Activated B cell treated with CpG ODN at 0.5 μM for 24 hours (primary cell): ENCODE results near the gene BRD9. TPM values are rescaled to one million over a fixed set of nuclear protein-coding genes. Genes with fewer than 3 reads are reported as not detected.

Experiments
- ATAC-seq: fragments of 200-7000 bp; cut with Tn5 transposase; one replicate; pipeline ENCODE4 v1.10.0; 2021; ENCODE audit warnings: low read depth, mild to moderate bottlenecking, moderate library complexity
- CTCF ChIA-PET: fragments of 350-600 bp; sonication (Branson Sonifier 250); formaldehyde crosslinking; loops from one replicate; lab custom pipeline; 2021; ENCODE audit warnings: antibody characterized with exemption; lab: Charles Lee
- POLR2A ChIA-PET: fragments of 350-600 bp; sonication (Branson Sonifier 250); formaldehyde crosslinking; loops from one replicate; lab custom pipeline; 2021; ENCODE audit warnings: antibody characterized with exemption; lab: Charles Lee
- DNase-seq: peaks from one replicate; pipeline ENCODE4 v3.0.0; 2022
- H3K27ac Mint-ChIP-seq: one replicate; pipeline ENCODE4 v1.8.0; 2020; ENCODE audit warnings: mixed read lengths
- H3K27me3 Mint-ChIP-seq: one replicate; pipeline ENCODE4 v1.8.0; 2021; ENCODE audit warnings: mixed read lengths
- H3K36me3 Mint-ChIP-seq: one replicate; pipeline ENCODE4 v1.8.0; 2021; ENCODE audit warnings: low read depth, mixed read lengths
- H3K4me1 Mint-ChIP-seq: one replicate; pipeline ENCODE4 v1.8.0; 2021; ENCODE audit warnings: mixed read lengths
- H3K4me3 Mint-ChIP-seq: one replicate; pipeline ENCODE4 v1.8.0; 2020; ENCODE audit warnings: mild to moderate bottlenecking, mixed read lengths
- H3K9me3 Mint-ChIP-seq: one replicate; pipeline ENCODE4 v1.8.0; 2020; ENCODE audit warnings: mixed read lengths
- CTCF ChIP-seq: fragments of 200-600 bp; IDR thresholded peaks from one replicate; pipeline ENCODE4 v1.8.0; 2022; ENCODE audit warnings: antibody characterized with exemption, mild to moderate bottlenecking
- intact Hi-C: fragments of 100-400 bp; cut with micrococcal nuclease; formaldehyde crosslinking; loops from one replicate; pipeline ENCODE4 v1.15.1; 2024
- total RNA-seq: library from RNA; stranded (reverse); gene quantifications from 2 replicates; pipeline ENCODE4 v1.2.3, GENCODE V29; 2022

The BRD9 gene
- total RNA-seq, 1 donor from 2014 or later, result 67.8 TPM

- no peak overlapping the region for H3K27ac Mint-ChIP-seq
- H3K36me3 Mint-ChIP-seq, result no peaks in the 10 kb centered on the region
- intact Hi-C loops, result no loop called here
- no peak overlapping the region for H3K4me3 Mint-ChIP-seq
- ATAC-seq (no peak), DNase-seq (no peak)
- peaks cover 2% of the 10 kb centered on the region for H3K27me3 Mint-ChIP-seq
- no peak for TF ChIP-seq CTCF
- H3K4me1 Mint-ChIP-seq, result no peaks in the 10 kb centered on the region
- no peaks in the 10 kb centered on the region for H3K9me3 Mint-ChIP-seq
- ChIA-PET POLR2A (no interaction called here), CTCF (no interaction called here)
These were observed 73.5 kb downstream of the BRD9 start for GRCh38 chr5:819078-819477.

GRCh38 chr5:816176-816575, 76.4 kb downstream of the BRD9 start:
- H3K4me3 Mint-ChIP-seq, result no peak overlapping the region
- POLR2A ChIA-PET, result no interaction called here
- CTCF ChIA-PET, result no interaction called here
- H3K36me3 Mint-ChIP-seq, result no peaks in the 10 kb centered on the region
- ATAC-seq, result no peak
- no peaks in the 10 kb centered on the region for H3K9me3 Mint-ChIP-seq
- no peaks in the 10 kb centered on the region for H3K4me1 Mint-ChIP-seq
- H3K27me3 Mint-ChIP-seq, result peaks cover 2% of the 10 kb centered on the region
- H3K27ac Mint-ChIP-seq, result no peak overlapping the region
- intact Hi-C loops, result no loop called here
- no peak for TF ChIP-seq CTCF
- DNase-seq, result no peak

GRCh38 chr5:815449-815848, 77.2 kb downstream of the BRD9 start:
- no peak for ATAC-seq
- TF ChIP-seq CTCF, result no peak
- Mint-ChIP-seq H3K4me3 (no peak overlapping the region), H3K4me1 (no peaks in the 10 kb centered on the region), H3K36me3 (no peaks in the 10 kb centered on the region), H3K27ac (no peak overlapping the region), H3K27me3 (peaks cover 2% of the 10 kb centered on the region), H3K9me3 (no peaks in the 10 kb centered on the region)
- ChIA-PET CTCF (no interaction called here), POLR2A (no interaction called here)
- DNase-seq, result no peak
- intact Hi-C loops, result no loop called here

Other genes with a start within 250 kb of the BRD9 start
- 0.04 TPM in 1 of 2 replicates, not detected in the other for gene TPPP, start 199.4 kb downstream of the BRD9 start, total RNA-seq
- 0.07 and 0.09 TPM in 2 replicates for gene ZDHHC11B, start 108.1 kb downstream of the BRD9 start, total RNA-seq
- gene ZDHHC11, start 41.8 kb downstream of the BRD9 start, total RNA-seq, result 0.78 and 1.6 TPM in 2 replicates
- 3.5 and 4.1 TPM in 2 replicates for gene TRIP13, start 83 bp upstream of the BRD9 start, total RNA-seq
- gene NKD2, start 116.0 kb upstream of the BRD9 start, total RNA-seq, result 0.16 and 1.1 TPM in 2 replicates
- 21.8 and 23.3 TPM in 2 replicates for gene SLC12A7, start 219.3 kb upstream of the BRD9 start, total RNA-seq